Right renal cortex interstitium (tissue), 3 donors: Measurements from ENCODE around the gene PEBP1. TPM values are rescaled to one million over a fixed set of nuclear protein-coding genes. Genes with fewer than 3 reads are reported as not detected.

Source experiments
- DNase-seq, 3 donors: peaks; one replicate each; pipeline ENCODE4 v3.0.0-alpha.2; 2013; ENCODE audit warnings: low read depth in 3 of 3, low spot score in 2 of 3
- polyA plus RNA-seq, 3 donors: library from polyadenylated mRNA; unstranded; fragments of 120-200 nt; gene quantifications; one replicate each; pipeline ENCODE4 v1.2.1, GENCODE V29; 2013; ENCODE audit not compliant: insufficient read length in 3 of 3

Gene PEBP1
- polyA plus RNA-seq: 100 to 1,000 TPM; 315 to 320 (median 318) TPM

GRCh38 chr12:118135788-118136558 lies at the start of gene PEBP1:
Gene PEBP1, plus strand, starts transcription at chr12:118136124. Its CDS starts 86 bp downstream, at chr12:118136210.
- DNase-seq: peak in 2 of 3 donors; percentile 61 to 80

DNA sequence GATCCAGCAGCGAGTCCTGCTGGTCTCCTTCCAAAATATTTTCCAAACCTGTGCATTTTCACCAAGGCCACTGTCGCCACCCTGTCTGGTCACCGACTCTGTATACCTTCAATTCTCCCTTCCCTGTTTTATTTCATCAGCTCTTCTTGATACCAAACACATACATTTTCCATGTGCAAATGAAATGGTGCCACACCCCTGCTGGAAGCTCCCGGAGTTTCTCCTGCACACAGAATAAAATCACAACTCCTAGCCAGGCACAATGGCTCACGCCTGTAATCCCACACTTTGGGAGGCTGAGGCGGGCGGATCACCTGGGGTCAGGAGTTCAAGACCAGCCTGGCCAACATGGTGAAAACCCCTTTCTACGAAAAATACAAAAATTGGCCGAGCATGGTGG lies 46.1 kb upstream of the PEBP1 start:
- DNase-seq: no peak

DNA sequence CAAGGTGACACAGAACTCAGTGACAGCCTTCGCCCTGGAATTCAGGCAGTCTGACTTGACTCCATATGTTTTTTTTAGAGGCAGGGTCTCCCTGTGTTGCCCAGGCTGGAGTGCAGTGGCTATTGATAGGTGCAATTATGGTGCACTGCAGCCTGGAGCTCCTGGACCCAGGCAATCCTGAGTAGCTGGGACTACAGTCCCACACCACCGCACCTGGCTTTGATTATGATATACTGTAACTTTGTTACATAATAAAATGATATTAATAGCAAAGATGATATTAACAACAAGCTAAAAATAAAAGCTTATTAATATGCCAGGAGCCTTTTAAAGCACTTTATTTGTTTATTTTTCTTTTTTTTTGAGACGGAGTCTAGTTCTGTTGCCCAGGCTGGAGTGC lies 41.9 kb upstream of the PEBP1 start:
- no peak for DNase-seq

DNA sequence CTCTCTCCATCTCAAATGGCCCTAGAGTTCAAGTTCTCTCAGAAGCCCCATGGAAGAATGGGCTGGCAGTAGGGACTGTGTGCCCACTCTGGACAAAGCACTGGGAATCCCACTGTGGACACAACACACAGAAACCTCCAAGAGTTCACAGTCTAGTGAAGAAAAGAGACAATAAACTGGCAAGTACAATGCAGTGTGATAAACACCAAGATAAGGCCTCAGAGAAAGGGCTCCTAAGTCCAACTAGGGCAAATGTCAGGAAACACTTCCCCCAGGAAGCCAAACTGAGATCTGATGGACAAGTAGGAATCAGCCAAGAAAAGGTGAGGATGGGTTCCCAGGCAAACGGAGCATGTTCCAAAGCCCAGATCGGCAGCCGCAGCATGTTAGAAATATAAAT lies 37.5 kb upstream of the PEBP1 start:
- DNase-seq: no peak

GRCh38 chr12:118098911-118099671 lies 36.8 kb upstream of the PEBP1 start:
- DNase-seq: no peak

GRCh38 chr12:118101051-118101450 lies 34.9 kb upstream of the PEBP1 start:
- no peak for DNase-seq

DNA sequence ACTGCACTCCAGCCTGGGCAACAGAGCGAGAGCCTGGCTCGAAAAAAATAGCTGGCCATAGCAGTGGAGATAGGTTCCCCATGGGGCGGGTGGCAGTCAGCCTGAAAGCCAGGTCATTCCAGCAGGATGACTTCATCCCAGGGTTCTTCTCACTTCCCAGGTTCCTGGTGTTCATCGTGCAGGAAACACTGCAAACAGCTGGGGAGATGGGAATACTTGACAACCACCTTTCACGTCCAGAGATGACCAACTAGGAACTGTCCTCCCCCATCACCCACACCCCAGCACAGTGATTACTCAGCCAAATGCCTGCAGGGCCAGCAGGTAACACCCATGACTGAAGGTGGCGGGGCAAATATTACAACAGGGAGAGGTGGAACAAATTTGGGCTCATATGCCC lies 33.9 kb upstream of the PEBP1 start:
- DNase-seq: no peak

GRCh38 chr12:118102609-118103008 lies 33.3 kb upstream of the PEBP1 start:
- no peak for DNase-seq

- DNase-seq: peak; percentile 20 to 38 (median 23)
Observed at GRCh38 chr12:118103201-118103600, 32.7 kb upstream of the PEBP1 start.

DNA sequence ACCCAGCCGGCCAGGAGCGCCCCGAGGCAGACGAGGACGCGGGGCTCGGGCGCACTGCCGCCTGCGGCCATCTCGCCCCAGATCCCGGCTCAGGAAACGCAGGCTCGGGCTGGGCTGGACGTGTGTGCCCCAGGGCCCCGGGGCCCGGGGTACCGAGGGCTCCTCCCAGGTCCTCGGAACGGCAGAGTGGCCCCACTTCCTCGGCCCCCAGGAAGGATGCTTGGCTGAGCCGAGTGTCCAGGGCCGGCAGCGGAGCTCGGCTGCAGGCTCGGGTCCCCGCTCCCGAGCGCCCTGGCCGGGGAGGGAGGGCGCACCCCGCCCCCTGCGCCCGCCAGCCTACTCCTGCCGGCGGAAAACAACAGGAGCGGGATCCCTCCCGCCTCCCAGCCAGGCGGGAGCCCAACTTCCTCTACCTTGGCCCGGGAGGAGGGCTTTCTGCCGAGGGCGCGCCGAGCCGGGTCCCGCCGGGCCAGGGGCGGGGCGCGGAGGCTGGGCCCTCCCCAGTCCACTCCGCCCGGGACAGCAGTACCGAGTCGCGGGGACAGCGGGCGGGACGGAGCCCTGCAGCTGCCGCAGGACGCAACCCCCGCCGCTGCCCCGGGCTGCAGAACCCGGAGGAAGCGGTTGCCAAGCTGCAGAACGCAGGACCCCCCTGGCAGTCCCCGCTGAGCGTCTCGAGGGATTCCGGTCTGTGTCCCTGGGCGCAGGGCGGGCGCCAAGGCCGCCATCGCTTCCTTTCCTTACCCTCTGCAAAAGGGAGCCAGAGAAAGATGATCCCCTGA lies 32.1 kb upstream of the PEBP1 start, which contains the start of gene VSIG10:
TSS of gene VSIG10 (minus strand) at position 411 of the 782 bp plus-strand sequence. CDS start at position 71, 340 bp downstream.
- peak; percentile 25 to 39 (median 37) for DNase-seq

GRCh38 chr12:118107011-118107410 lies 28.9 kb upstream of the PEBP1 start:
- DNase-seq: no peak

GRCh38 chr12:118107694-118108093 lies 28.2 kb upstream of the PEBP1 start:
- no peak for DNase-seq

DNA sequence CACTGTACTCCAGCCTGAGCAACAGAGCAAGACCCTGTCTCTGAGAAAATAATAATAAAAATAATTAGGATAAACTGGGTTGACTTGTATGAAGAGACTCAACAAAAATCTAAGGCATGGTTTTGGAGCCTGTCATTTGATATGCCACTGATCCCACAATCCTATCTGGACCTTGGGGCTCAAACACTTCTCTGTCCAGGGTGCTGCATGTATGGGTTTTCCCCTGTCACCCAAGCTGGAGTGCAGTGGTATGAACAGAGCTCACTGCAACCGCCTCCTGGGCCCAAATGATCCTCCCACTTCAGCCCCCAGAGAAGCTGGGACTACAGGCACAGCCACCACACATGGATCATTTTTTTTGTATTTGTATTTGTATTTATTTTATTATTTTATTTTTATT lies 26.8 kb upstream of the PEBP1 start:
- DNase-seq: no peak

GRCh38 chr12:118119449-118119879 lies 16.5 kb upstream of the PEBP1 start:
- no peak for DNase-seq

DNA sequence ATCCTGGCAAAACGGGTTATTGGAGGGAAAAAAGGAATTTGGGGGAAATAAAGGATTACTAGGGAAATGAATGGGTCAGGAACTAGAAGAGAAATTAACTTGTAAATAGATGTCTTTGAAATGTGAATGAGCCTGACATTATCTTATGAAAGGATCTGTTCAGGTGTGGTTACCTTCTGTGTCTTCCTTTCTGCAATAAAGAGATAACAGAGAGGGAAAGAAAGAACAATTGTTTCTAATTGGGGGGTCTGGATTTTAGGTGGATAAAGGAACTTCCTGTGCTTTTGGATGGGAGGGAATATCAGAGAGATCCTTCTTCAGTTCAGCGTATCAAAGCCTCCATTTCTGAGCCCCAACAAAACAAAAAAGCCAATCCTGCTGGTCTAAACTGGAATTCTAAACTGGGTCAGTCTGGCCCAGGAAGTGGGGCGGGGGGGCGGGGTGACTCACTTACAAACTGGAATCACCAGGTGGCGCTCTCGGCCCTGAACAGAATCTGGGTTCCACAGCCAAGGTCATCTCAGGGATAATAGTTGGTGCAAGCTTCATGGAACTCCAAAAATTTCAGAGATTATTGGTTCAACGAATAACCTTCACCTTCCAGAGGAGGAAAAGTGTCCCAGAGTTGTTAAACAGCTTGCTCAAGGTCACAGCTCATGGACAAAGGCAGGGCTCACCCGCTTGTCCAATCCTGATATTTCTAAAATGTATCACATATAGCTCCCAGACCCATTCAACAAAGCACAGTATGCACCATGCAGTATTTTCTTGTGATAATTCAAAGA lies 15.2 kb upstream of the PEBP1 start:
- DNase-seq: no peak

DNA sequence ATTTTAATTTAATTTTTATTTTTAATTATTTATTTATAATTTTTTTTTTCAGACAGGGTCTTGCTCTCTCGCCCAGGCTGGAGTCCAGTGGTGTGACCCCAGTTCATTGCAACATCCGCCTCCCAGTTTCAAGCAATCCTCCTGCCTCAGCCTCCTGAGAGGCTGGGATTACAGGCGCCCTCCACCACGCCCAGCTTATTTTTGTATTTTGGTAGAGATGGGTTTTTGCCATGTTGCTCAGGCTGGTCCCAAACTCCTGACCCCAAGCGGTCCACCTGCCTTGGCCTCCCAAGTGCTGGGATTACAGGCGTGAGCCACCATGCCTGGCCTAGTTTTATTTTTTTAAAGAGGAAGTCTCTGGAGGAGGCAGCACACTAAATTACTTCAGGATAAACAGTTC lies 13.7 kb upstream of the PEBP1 start:
- no peak for DNase-seq

GRCh38 chr12:118124333-118124874 lies 11.5 kb upstream of the PEBP1 start:
- no peak for DNase-seq

GRCh38 chr12:118125743-118126118 lies 10.2 kb upstream of the PEBP1 start:
- DNase-seq: no peak

- DNase-seq: no peak
Observed at GRCh38 chr12:118126119-118126757, 9.7 kb upstream of the PEBP1 start.
